Fibroblast of mammary gland (primary cell): Measurements from ENCODE around the gene ABCC10.

Source experiments
- DNase-seq: peaks from one replicate; pipeline ENCODE4 v3.0.0-alpha.2; 2010; ENCODE audit warnings: low read depth
- H3K4me3 ChIP-seq: 2 replicates; pipeline ENCODE4 v1.5.1; 2011; ENCODE audit warnings: low read depth, mild to moderate bottlenecking, low read length, moderate library complexity; ENCODE audit not compliant: control insufficient read depth
- TF ChIP-seq, protein P1 (sequence below): conservative IDR thresholded peaks from 2 replicates; pipeline ENCODE4 v1.5.1; 2011; ENCODE audit warnings: low read depth, low read length, inconsistent platforms; ENCODE audit not compliant: control insufficient read depth, insufficient read depth

ABCC10 gene

DNA sequence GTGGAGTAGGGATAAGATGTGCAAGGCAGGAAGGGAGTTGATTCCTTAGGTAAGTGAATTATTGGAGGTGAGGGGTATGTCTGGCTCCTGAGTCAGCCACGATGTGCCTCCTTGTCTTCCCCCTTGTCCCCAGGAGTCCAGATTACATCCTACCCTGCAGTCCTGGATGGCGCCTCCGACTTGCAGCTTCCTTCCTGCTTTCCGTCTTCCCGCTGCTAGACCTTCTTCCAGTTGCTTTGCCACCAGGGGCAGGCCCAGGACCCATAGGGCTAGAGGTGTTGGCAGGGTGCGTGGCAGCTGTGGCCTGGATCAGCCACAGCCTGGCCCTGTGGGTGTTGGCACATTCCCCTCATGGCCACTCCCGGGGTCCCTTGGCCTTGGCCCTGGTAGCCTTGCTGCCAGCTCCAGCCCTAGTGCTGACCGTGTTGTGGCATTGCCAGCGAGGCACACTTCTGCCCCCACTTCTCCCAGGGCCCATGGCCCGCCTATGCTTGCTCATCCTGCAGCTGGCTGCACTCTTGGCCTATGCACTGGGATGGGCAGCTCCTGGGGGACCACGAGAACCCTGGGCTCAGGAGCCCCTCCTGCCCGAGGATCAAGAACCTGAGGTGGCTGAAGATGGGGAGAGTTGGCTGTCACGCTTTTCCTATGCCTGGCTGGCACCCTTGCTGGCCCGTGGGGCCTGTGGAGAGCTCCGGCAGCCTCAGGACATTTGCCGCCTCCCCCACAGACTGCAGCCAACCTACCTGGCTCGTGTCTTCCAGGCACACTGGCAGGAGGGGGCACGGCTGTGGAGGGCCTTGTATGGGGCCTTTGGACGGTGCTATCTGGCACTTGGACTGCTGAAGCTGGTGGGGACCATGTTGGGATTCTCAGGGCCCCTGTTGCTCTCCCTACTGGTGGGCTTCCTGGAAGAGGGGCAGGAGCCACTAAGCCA lies 4.9 kb downstream of the ABCC10 start:
- TF ChIP-seq, protein P1, sequence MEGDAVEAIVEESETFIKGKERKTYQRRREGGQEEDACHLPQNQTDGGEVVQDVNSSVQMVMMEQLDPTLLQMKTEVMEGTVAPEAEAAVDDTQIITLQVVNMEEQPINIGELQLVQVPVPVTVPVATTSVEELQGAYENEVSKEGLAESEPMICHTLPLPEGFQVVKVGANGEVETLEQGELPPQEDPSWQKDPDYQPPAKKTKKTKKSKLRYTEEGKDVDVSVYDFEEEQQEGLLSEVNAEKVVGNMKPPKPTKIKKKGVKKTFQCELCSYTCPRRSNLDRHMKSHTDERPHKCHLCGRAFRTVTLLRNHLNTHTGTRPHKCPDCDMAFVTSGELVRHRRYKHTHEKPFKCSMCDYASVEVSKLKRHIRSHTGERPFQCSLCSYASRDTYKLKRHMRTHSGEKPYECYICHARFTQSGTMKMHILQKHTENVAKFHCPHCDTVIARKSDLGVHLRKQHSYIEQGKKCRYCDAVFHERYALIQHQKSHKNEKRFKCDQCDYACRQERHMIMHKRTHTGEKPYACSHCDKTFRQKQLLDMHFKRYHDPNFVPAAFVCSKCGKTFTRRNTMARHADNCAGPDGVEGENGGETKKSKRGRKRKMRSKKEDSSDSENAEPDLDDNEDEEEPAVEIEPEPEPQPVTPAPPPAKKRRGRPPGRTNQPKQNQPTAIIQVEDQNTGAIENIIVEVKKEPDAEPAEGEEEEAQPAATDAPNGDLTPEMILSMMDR, result no peak

DNA sequence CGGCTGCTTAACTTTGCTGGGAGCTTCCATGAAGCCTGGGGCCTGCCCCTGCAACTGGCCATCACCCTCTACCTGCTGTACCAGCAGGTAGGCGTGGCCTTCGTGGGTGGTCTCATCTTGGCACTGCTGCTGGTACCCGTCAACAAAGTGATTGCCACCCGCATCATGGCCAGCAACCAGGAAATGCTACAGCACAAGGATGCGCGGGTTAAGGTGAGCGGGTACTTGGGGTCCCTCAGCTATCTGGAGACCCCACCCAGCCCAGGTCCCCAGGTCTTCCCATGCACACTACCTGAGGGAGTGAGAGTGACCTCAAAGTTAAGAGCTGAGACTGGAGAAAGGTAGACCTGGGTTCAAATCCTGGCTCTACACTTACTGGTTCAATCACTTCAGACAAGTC lies 5.8 kb downstream of the ABCC10 start:
- DNase-seq, result no peak
- TF ChIP-seq, protein P1, result no peak
- H3K4me3 ChIP-seq, result no peak overlapping the region

More for the DNA sequence above, 4.9 kb downstream of the ABCC10 start:
- DNase-seq, result no peak
- no peak overlapping the region for H3K4me3 ChIP-seq

DNA sequence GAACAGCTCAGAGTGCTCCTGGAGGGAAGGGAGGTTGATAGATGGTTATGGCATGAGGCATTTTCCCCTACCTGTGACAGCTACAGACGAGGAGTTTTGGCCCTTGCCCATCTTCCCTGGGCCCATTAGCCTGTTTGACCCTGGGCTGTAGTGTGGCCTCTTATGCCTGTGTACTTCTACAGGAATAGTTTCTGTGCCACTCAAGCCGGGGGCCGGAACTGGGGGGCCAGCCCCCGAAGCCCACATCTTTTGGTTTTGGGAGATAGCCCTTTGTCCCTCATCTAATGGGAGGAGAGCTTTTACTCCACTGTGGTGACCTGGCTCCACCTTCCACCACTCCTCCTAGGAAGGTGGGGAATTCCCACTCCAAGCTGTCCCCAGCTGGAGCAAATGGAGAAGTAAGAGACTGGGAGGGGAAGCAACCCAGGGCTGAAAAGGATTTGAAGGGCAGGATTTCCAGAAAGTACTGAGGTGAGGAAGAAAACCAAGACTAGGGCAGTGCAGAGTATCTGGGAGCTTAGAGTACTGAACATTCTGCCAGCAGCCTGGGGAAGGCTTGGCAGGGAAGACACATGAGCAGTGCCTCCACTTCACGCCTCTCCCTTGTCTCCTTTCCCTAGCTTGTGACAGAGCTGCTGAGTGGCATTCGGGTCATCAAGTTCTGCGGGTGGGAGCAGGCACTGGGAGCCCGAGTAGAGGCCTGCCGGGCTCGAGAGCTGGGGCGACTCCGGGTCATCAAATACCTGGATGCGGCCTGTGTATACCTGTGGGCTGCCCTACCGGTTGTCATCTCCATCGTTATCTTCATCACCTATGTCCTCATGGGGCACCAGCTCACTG lies 6.9 kb downstream of the ABCC10 start:
- TF ChIP-seq, protein P1, result no peak
- no peak for DNase-seq
- no peak overlapping the region for H3K4me3 ChIP-seq

DNA sequence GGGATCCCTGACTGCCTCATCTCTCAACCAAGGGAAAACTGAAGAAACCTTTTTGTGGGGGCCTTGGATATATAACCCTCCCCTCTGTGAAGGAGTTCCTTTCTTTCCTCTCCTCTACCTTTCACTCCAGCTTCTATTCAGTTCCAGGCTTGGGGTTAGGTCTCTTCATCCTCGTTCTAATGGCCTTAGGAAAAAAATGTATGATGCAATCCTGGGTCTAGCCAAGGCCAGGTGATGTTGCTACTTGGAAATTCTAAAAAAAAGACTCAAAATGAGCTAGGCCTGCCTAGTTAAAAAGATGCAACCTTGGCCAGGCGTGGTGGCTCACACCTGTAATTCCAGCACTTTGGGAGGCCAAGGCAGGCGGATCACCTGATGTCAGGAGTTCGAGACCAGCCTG lies 7.6 kb downstream of the ABCC10 start:
- DNase-seq, result no peak
- TF ChIP-seq, protein P1, result no peak
- no peak overlapping the region for H3K4me3 ChIP-seq

DNA sequence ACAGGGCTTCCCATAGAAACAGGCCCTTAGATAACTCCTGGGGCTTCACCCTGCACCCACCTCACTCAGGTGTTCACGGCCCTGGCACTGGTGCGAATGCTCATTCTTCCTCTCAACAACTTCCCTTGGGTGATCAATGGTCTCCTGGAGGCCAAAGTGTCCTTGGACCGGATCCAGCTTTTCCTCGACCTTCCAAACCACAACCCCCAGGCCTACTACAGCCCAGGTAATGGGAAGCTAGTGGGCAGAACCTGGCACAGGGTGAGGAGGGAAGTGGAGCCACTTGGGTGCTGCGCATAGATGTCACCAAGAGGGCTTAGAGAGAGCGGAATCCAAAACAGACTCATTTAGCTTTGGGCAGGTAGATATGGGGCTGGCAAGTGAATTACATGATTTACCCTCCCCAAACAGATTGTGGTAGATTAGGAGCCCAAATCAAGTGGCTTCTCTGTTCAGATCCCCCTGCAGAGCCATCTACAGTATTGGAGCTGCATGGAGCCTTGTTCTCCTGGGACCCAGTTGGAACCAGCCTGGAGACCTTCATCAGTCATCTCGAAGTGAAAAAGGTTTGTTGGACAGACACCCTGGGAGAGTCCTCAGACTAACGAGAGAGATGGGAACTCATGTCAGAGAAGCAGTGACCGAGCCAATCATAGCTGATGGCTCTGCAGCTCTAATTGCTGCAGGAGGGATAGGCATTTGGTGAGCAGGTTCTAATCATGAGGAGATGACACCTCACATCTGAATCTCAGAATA lies 8.5 kb downstream of the ABCC10 start:
- TF ChIP-seq, protein P1, result no peak
- DNase-seq, result no peak
- no peak overlapping the region for H3K4me3 ChIP-seq
